HG02610 (cell line): ENCODE results near the gene SNRPA.
"Not testable (repeated sequence)": the region's sequence is repeated elsewhere in the genome, so short reads cannot be mapped to it uniquely, and the experiment has no call there.

Source experiments
- ATAC-seq: cut with Tn5 transposase; IDR thresholded peaks from one replicate; pipeline ENCODE4 v1.9.1; 2021; ENCODE audit warnings: mild to moderate bottlenecking, moderate library complexity; ENCODE audit not compliant: unreplicated experiment

SNRPA gene

GRCh38 chr19:40812571-40812970, 61.6 kb downstream of the SNRPA start:
- not testable (repeated sequence) for ATAC-seq

- no peak for ATAC-seq
These were observed 62.2 kb downstream of the SNRPA start for GRCh38 chr19:40813182-40813581.
